ENCODE measurements around the gene PACS2.

DNA sequence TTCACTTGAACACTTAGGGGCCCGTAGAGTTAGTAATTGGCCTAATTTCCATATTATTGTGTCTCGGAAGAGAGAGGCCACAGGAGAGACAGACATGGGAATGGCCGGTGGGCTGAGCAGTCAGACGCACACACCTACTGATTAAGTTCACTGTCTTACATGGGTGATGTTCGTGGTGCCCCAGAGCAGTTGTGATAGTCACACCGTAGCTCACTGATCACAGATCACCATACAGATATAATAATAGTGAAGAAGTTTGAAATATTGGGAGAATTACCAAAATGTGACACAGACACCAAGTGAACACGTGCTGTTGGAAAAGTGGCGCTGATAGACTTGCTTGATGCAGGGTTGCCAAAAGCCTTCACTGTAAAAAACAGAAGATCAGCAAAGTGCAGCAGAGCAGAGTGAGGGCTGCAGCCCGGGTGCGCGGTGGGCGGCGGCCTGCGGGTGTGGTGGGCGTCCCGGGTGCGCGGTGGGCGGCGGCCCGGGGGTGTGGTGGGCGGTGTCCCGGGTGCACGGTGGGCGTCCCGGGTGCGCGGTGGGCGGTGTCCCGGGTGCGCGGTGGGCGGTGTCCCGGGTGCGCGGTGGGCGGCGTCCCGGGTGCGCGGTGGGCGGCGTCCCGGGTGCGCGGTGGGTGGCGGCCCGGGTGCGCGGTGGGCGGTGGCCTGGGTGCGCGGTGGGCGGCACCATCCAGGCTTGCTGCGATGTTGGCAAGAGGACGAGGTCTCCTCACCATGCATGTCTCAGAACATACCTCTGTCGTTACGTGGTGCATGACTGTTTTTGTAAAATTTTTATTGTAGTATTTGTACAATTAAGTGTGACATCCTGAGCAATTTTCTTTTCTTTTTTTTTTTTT lies 49.5 kb downstream of the PACS2 start:
- TF ChIP-seq, protein P1, sequence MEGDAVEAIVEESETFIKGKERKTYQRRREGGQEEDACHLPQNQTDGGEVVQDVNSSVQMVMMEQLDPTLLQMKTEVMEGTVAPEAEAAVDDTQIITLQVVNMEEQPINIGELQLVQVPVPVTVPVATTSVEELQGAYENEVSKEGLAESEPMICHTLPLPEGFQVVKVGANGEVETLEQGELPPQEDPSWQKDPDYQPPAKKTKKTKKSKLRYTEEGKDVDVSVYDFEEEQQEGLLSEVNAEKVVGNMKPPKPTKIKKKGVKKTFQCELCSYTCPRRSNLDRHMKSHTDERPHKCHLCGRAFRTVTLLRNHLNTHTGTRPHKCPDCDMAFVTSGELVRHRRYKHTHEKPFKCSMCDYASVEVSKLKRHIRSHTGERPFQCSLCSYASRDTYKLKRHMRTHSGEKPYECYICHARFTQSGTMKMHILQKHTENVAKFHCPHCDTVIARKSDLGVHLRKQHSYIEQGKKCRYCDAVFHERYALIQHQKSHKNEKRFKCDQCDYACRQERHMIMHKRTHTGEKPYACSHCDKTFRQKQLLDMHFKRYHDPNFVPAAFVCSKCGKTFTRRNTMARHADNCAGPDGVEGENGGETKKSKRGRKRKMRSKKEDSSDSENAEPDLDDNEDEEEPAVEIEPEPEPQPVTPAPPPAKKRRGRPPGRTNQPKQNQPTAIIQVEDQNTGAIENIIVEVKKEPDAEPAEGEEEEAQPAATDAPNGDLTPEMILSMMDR (IDR thresholded peaks at IDR 0.05) = no peak
- TF ChIP-seq SIN3A (IDR thresholded peaks at IDR 0.05; ENCODE audit: borderline replicate concordance, insufficient read depth, low read depth, low read length) (no peak), POLR2AphosphoS5 (IDR thresholded peaks at IDR 0.05; ENCODE audit: low read depth, low read length) (no peak)
- TF ChIP-seq, protein P2, sequence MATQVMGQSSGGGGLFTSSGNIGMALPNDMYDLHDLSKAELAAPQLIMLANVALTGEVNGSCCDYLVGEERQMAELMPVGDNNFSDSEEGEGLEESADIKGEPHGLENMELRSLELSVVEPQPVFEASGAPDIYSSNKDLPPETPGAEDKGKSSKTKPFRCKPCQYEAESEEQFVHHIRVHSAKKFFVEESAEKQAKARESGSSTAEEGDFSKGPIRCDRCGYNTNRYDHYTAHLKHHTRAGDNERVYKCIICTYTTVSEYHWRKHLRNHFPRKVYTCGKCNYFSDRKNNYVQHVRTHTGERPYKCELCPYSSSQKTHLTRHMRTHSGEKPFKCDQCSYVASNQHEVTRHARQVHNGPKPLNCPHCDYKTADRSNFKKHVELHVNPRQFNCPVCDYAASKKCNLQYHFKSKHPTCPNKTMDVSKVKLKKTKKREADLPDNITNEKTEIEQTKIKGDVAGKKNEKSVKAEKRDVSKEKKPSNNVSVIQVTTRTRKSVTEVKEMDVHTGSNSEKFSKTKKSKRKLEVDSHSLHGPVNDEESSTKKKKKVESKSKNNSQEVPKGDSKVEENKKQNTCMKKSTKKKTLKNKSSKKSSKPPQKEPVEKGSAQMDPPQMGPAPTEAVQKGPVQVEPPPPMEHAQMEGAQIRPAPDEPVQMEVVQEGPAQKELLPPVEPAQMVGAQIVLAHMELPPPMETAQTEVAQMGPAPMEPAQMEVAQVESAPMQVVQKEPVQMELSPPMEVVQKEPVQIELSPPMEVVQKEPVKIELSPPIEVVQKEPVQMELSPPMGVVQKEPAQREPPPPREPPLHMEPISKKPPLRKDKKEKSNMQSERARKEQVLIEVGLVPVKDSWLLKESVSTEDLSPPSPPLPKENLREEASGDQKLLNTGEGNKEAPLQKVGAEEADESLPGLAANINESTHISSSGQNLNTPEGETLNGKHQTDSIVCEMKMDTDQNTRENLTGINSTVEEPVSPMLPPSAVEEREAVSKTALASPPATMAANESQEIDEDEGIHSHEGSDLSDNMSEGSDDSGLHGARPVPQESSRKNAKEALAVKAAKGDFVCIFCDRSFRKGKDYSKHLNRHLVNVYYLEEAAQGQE (IDR thresholded peaks at IDR 0.05; ENCODE audit: insufficient read depth in 1 of 2, low read depth in 2 of 2, low read length in 1 of 2) = no peak
